Measurements from ENCODE around the gene GAB2. TPM values are rescaled to one million over a fixed set of nuclear protein-coding genes. Genes with fewer than 3 reads are reported as not detected.

GAB2 gene
- total RNA-seq, 1 experiment from 2014 or later = 4.2 TPM

- Mint-ChIP-seq H3K36me3 (ENCODE audit: insufficient read depth, unreplicated experiment) (peaks cover 34% of the 10 kb centered on the region), H3K4me1 (ENCODE audit: insufficient read depth, unreplicated experiment) (no peaks in the 10 kb centered on the region), H3K27me3 (ENCODE audit: insufficient read depth, unreplicated experiment) (no peaks in the 10 kb centered on the region), H3K4me3 (ENCODE audit: unreplicated experiment) (no peak overlapping the region), H3K27ac (ENCODE audit: low read depth, unreplicated experiment) (no peak overlapping the region), H3K9me3 (ENCODE audit: unreplicated experiment) (no peaks in the 10 kb centered on the region)
- no peak for TF ChIP-seq CTCF (IDR thresholded peaks at IDR 0.05; ENCODE audit: unreplicated experiment)
- POLR2A ChIA-PET = no interaction called here
- CTCF ChIA-PET = interaction anchor here (0.7 to 1.0 kb wide), 3 partner anchors 13 to 119 kb away, joined by 3 to 4 read pairs (median 3); no protein-coding TSS in a partner anchor
- DNase-seq (ENCODE audit: unreplicated experiment) = no peak
- BruUV-seq (replicated peaks) = no TSS peak
- intact Hi-C loops (cut with micrococcal nuclease) = no loop called here
These were observed 27.1 kb upstream of the GAB2 start for GRCh38 chr11:78444726-78445125.

GRCh38 chr11:78441956-78442355, 24.3 kb upstream of the GAB2 start:
- TF ChIP-seq CTCF (IDR thresholded peaks at IDR 0.05; ENCODE audit: unreplicated experiment) = no peak
- H3K4me3 Mint-ChIP-seq (ENCODE audit: unreplicated experiment) = no peak overlapping the region
- H3K27ac Mint-ChIP-seq (ENCODE audit: low read depth, unreplicated experiment) = no peak overlapping the region
- H3K27me3 Mint-ChIP-seq (ENCODE audit: insufficient read depth, unreplicated experiment) = no peaks in the 10 kb centered on the region
- intact Hi-C loops (cut with micrococcal nuclease) = no loop called here
- ChIA-PET CTCF (no interaction called here), POLR2A (no interaction called here)
- no peaks in the 10 kb centered on the region for H3K4me1 Mint-ChIP-seq (ENCODE audit: insufficient read depth, unreplicated experiment)
- no peaks in the 10 kb centered on the region for H3K9me3 Mint-ChIP-seq (ENCODE audit: unreplicated experiment)
- DNase-seq (ENCODE audit: unreplicated experiment) = no peak
- BruUV-seq (replicated peaks) = no TSS peak
- peaks cover 40% of the 10 kb centered on the region for H3K36me3 Mint-ChIP-seq (ENCODE audit: insufficient read depth, unreplicated experiment)

GRCh38 chr11:78438298-78438975, 20.8 kb upstream of the GAB2 start:
- no peaks in the 10 kb centered on the region for H3K27me3 Mint-ChIP-seq (ENCODE audit: insufficient read depth, unreplicated experiment)
- H3K4me1 Mint-ChIP-seq (ENCODE audit: insufficient read depth, unreplicated experiment) = no peaks in the 10 kb centered on the region
- no peaks in the 10 kb centered on the region for H3K9me3 Mint-ChIP-seq (ENCODE audit: unreplicated experiment)
- H3K27ac Mint-ChIP-seq (ENCODE audit: low read depth, unreplicated experiment) = no peak overlapping the region
- BruUV-seq (replicated peaks) = no TSS peak
- POLR2A ChIA-PET = no interaction called here
- no peak for TF ChIP-seq CTCF (IDR thresholded peaks at IDR 0.05; ENCODE audit: unreplicated experiment)
- CTCF ChIA-PET = no interaction called here
- H3K36me3 Mint-ChIP-seq (ENCODE audit: insufficient read depth, unreplicated experiment) = peaks cover 36% of the 10 kb centered on the region
- intact Hi-C loops (cut with micrococcal nuclease) = no loop called here
- no peak for DNase-seq (ENCODE audit: unreplicated experiment)
- H3K4me3 Mint-ChIP-seq (ENCODE audit: unreplicated experiment) = no peak overlapping the region

GRCh38 chr11:78432956-78433355, 15.3 kb upstream of the GAB2 start:
- DNase-seq (ENCODE audit: unreplicated experiment) = no peak
- no TSS peak for BruUV-seq (replicated peaks)
- intact Hi-C loops (cut with micrococcal nuclease) = loop anchor here (1.0 to 5.0 kb wide), 3 partner anchors 129 to 286 kb away; no protein-coding TSS in a partner anchor
- POLR2A ChIA-PET = no interaction called here
- H3K36me3 Mint-ChIP-seq (ENCODE audit: insufficient read depth, unreplicated experiment) = peaks cover 6% of the 10 kb centered on the region
- CTCF ChIA-PET = interaction anchor here (0.5 to 3.6 kb wide), 5 partner anchors 17 to 243 kb away, joined by 3 to 18 read pairs (median 5); no protein-coding TSS in a partner anchor
- H3K27me3 Mint-ChIP-seq (ENCODE audit: insufficient read depth, unreplicated experiment) = no peaks in the 10 kb centered on the region
- H3K27ac Mint-ChIP-seq (ENCODE audit: low read depth, unreplicated experiment) = no peak overlapping the region
- H3K4me1 Mint-ChIP-seq (ENCODE audit: insufficient read depth, unreplicated experiment) = no peaks in the 10 kb centered on the region
- TF ChIP-seq CTCF (IDR thresholded peaks at IDR 0.05; ENCODE audit: unreplicated experiment) = no peak
- no peaks in the 10 kb centered on the region for H3K9me3 Mint-ChIP-seq (ENCODE audit: unreplicated experiment)
- no peak overlapping the region for H3K4me3 Mint-ChIP-seq (ENCODE audit: unreplicated experiment)
